ENCODE measurements around the gene LANCL2. TPM values are rescaled to one million over a fixed set of nuclear protein-coding genes. Genes with fewer than 3 reads are reported as not detected.

LANCL2 gene
- total RNA-seq (2021) (21.8 and 21.9 TPM in 2 replicates), Bru-seq, nascent RNA (percentile 86 among the genes with signal in this experiment), BruChase-seq, experiment 1, labeled RNA remaining after a 2-hour chase (percentile 66 among the genes with signal in this experiment), BruChase-seq, experiment 2, labeled RNA remaining after a 6-hour chase (percentile 74 among the genes with signal in this experiment)
- long read RNA-seq, full-length matches to known transcripts: 23 of 36 reads
- long read RNA-seq, partial matches to known transcripts: 3 of 36 reads
- long read RNA-seq, other reads (novel, unspliced or antisense): 10 of 36 reads

- DNase-seq: peak in 1 of 2 experiments; percentile 57
- H3K4me1 ChIP-seq (replicated peaks; ENCODE audit: insufficient read depth): peaks cover 23% of the 10 kb centered on the region
- CTCF ChIA-PET: interaction anchor here (0.5 kb wide), 1 partner anchor 235 kb away, joined by 3 read pairs; no protein-coding TSS in a partner anchor
- H3K4me2 ChIP-seq: peak within 1 kb of the TSS; percentile 79
- TF ChIP-seq EZH2 (IDR thresholded peaks at IDR 0.05; ENCODE audit: low read depth) (no peak), CTCF (conservative IDR thresholded peaks at IDR 0.05) (no peak; the same call in 1 of the 2 replicates)
- peaks cover 13% of the 10 kb centered on the region; the same call in 1 of the 2 replicates for H3K36me3 ChIP-seq (ENCODE audit: low read depth)
- H3K79me2 ChIP-seq (ENCODE audit: low read depth): peaks cover 4% of the 10 kb centered on the region
- H3F3A ChIP-seq (ENCODE audit: insufficient read depth, low read depth): peaks cover 9% of the 10 kb centered on the region
- H3K9me2 ChIP-seq (ENCODE audit: insufficient read depth): no peaks in the 10 kb centered on the region
- peak within 1 kb of the TSS; percentile 78 for H3K4me3 ChIP-seq
- POLR2A ChIA-PET (ENCODE audit: unreplicated experiment): interaction anchor here (0.5 to 0.6 kb wide), 3 partner anchors 13 to 686 kb away, joined by 4 read pairs; partner anchors contain the start of genes CCT6A and PSPH
- intact Hi-C loops (cut with micrococcal nuclease; ENCODE audit: unreplicated experiment): loop anchor here (1.0 to 5.0 kb wide), 4 partner anchors 85 to 687 kb away; partner anchors contain the start of genes CCT6A, MRPS17, PSPH and SEC61G
- H4K20me1 ChIP-seq (ENCODE audit: insufficient read depth): no peaks in the 10 kb centered on the region
- peaks cover 11% of the 10 kb centered on the region; the same call in 1 of the 2 replicates for H3K27me3 ChIP-seq (ENCODE audit: insufficient read depth, low read depth)
- H3K9me3 ChIP-seq (ENCODE audit: insufficient read depth, low read depth): no peaks in the 10 kb centered on the region
- H3K27ac ChIP-seq: peak within 1 kb of the TSS; percentile 89
- TSS peak; percentile 82 for BruUV-seq (replicated peaks)
- H2AFZ ChIP-seq: peak within 1 kb of the TSS; percentile 88
These were observed at the start of gene LANCL2 for GRCh38 chr7:55365205-55365674. Gene LANCL2 (plus strand): TSS chr7:55365337. CDS start chr7:55366026, 689 bp downstream.

GRCh38 chr7:55325371-55325792 is 39.8 kb upstream of the LANCL2 start:
- no TSS peak for BruUV-seq (replicated peaks)
- peak in 1 of 2 experiments; percentile 49 for DNase-seq
- no peak overlapping the region for H2AFZ ChIP-seq

More at GRCh38 chr7:55325371-55325792, 39.8 kb upstream of the LANCL2 start:
- intact Hi-C loops (cut with micrococcal nuclease; ENCODE audit: unreplicated experiment): no loop called here
- no peak overlapping the region for H3K4me3 ChIP-seq
- H3K27me3 ChIP-seq (ENCODE audit: insufficient read depth, low read depth): peaks cover 81% of the 10 kb centered on the region
- H3K79me2 ChIP-seq (ENCODE audit: low read depth): no peaks in the 10 kb centered on the region
- H3K4me1 ChIP-seq (replicated peaks; ENCODE audit: insufficient read depth): no peaks in the 10 kb centered on the region
- H3F3A ChIP-seq (ENCODE audit: insufficient read depth, low read depth): no peaks in the 10 kb centered on the region
- H3K27ac ChIP-seq: no peak overlapping the region
- ChIA-PET POLR2A (ENCODE audit: unreplicated experiment) (no interaction called here), CTCF (interaction anchor here (0.6 kb wide), 1 partner anchor 90 kb away, joined by 3 read pairs; no protein-coding TSS in a partner anchor)
- peaks cover 3% of the 10 kb centered on the region; the same call in 1 of the 2 replicates for H3K9me2 ChIP-seq (ENCODE audit: insufficient read depth)
- H3K4me2 ChIP-seq: no peak overlapping the region
- no peaks in the 10 kb centered on the region for H4K20me1 ChIP-seq (ENCODE audit: insufficient read depth)
- no peaks in the 10 kb centered on the region for H3K36me3 ChIP-seq (ENCODE audit: low read depth)
- H3K9me3 ChIP-seq (ENCODE audit: insufficient read depth, low read depth): no peaks in the 10 kb centered on the region
- TF ChIP-seq EZH2 (IDR thresholded peaks at IDR 0.05; ENCODE audit: low read depth) (no peak), CTCF (conservative IDR thresholded peaks at IDR 0.05) (no peak)

Measured in PC-9 (cell line).